Brain microvascular endothelial cell (primary cell): ENCODE data around the gene RNU1-4.
"Not testable (repeated sequence)": the region's sequence is repeated elsewhere in the genome, so short reads cannot be mapped to it uniquely, and the experiment has no call there.

Source experiments
- DNase-seq: peaks from one replicate; pipeline ENCODE4 v3.0.0-alpha.2; 2020
- H3K27ac ChIP-seq: fragments of 250-450 bp; sonication (Bioruptor Pico); 2 replicates; pipeline ENCODE4 v1.5.1; 2020; ENCODE audit warnings: mild to moderate bottlenecking, moderate library complexity
- H3K27me3 ChIP-seq: fragments of 250-450 bp; sonication (Bioruptor Pico); replicated peaks from 2 replicates; pipeline ENCODE4 v1.5.1; 2020; ENCODE audit warnings: mild to moderate bottlenecking
- H3K36me3 ChIP-seq: fragments of 250-450 bp; sonication (Bioruptor Pico); replicated peaks from 2 replicates; pipeline ENCODE4 v1.5.1; 2020; ENCODE audit warnings: mild to moderate bottlenecking
- H3K4me3 ChIP-seq: 2 replicates; pipeline ENCODE4 v1.5.1; 2011; ENCODE audit warnings: low read depth, mild to moderate bottlenecking, control low read depth, low read length, moderate library complexity
- CTCF ChIP-seq: IDR thresholded peaks from 2 replicates; pipeline ENCODE4 v1.5.1; 2011; ENCODE audit warnings: low read depth, mild to moderate bottlenecking, moderate library complexity, low read length, control low read depth, inconsistent platforms; ENCODE audit errors: missing control alignments
- in situ Hi-C: cut with HindIII; loops from 2 replicates; pipeline ENCODE4 v1.10.0; 2017; ENCODE audit warnings: low sequenced_read_pairs, low pct_ligation_motif_present

RNU1-4 gene

GRCh38 chr1:16703602-16704001 lies 36.7 kb upstream of the RNU1-4 start:
- H3K36me3 ChIP-seq, H3K4me3 ChIP-seq, H3K27ac ChIP-seq, in situ Hi-C loops, DNase-seq, H3K27me3 ChIP-seq: not testable (repeated sequence)

- DNase-seq, H3K36me3 ChIP-seq, H3K27me3 ChIP-seq, H3K4me3 ChIP-seq, H3K27ac ChIP-seq, in situ Hi-C loops: not testable (repeated sequence)
Observed at GRCh38 chr1:16704076-16704475, 36.2 kb upstream of the RNU1-4 start.

- DNase-seq, H3K27me3 ChIP-seq, H3K36me3 ChIP-seq, H3K4me3 ChIP-seq, H3K27ac ChIP-seq, in situ Hi-C loops: not testable (repeated sequence)
Observed at GRCh38 chr1:16704502-16705100, 35.7 kb upstream of the RNU1-4 start.

GRCh38 chr1:16706302-16706701 lies 34.0 kb upstream of the RNU1-4 start:
- in situ Hi-C loops, H3K36me3 ChIP-seq, H3K4me3 ChIP-seq, H3K27ac ChIP-seq, DNase-seq, H3K27me3 ChIP-seq: not testable (repeated sequence)

GRCh38 chr1:16707130-16708093 lies 32.9 kb upstream of the RNU1-4 start:
- H3K36me3 ChIP-seq, H3K27me3 ChIP-seq, H3K27ac ChIP-seq, DNase-seq, H3K4me3 ChIP-seq, in situ Hi-C loops: not testable (repeated sequence)

GRCh38 chr1:16708704-16709103 lies 31.6 kb upstream of the RNU1-4 start:
- H3K36me3 ChIP-seq, H3K27me3 ChIP-seq, H3K27ac ChIP-seq, DNase-seq, in situ Hi-C loops, H3K4me3 ChIP-seq: not testable (repeated sequence)

GRCh38 chr1:16709659-16710087 lies 30.6 kb upstream of the RNU1-4 start:
- in situ Hi-C loops, H3K27me3 ChIP-seq, H3K36me3 ChIP-seq, H3K27ac ChIP-seq, DNase-seq, H3K4me3 ChIP-seq: not testable (repeated sequence)
- peak; percentile 2 for TF ChIP-seq CTCF

- in situ Hi-C loops, H3K36me3 ChIP-seq, DNase-seq, H3K4me3 ChIP-seq, H3K27ac ChIP-seq, H3K27me3 ChIP-seq: not testable (repeated sequence)
Observed at GRCh38 chr1:16710618-16711017, 29.7 kb upstream of the RNU1-4 start.

GRCh38 chr1:16712131-16712530 lies 28.2 kb upstream of the RNU1-4 start:
- peak; percentile 11 for TF ChIP-seq CTCF
- H3K27me3 ChIP-seq, H3K4me3 ChIP-seq, DNase-seq, H3K36me3 ChIP-seq, in situ Hi-C loops, H3K27ac ChIP-seq: not testable (repeated sequence)

- H3K36me3 ChIP-seq, H3K4me3 ChIP-seq, H3K27ac ChIP-seq, DNase-seq, H3K27me3 ChIP-seq, in situ Hi-C loops: not testable (repeated sequence)
Observed at GRCh38 chr1:16712582-16712981, 27.7 kb upstream of the RNU1-4 start.

- H3K27ac ChIP-seq, H3K4me3 ChIP-seq, DNase-seq, H3K36me3 ChIP-seq, H3K27me3 ChIP-seq, in situ Hi-C loops: not testable (repeated sequence)
Observed at GRCh38 chr1:16712984-16713383, 27.3 kb upstream of the RNU1-4 start.

GRCh38 chr1:16713480-16713879 lies 26.8 kb upstream of the RNU1-4 start:
- in situ Hi-C loops, H3K27me3 ChIP-seq, H3K27ac ChIP-seq, DNase-seq, H3K4me3 ChIP-seq, H3K36me3 ChIP-seq: not testable (repeated sequence)
